Hepatocyte (in vitro differentiated cells): ENCODE results near the gene RRP1. TPM values are rescaled to one million over a fixed set of nuclear protein-coding genes. Genes with fewer than 3 reads are reported as not detected.

ENCODE experiments used
- DNase-seq: peaks from one replicate; pipeline ENCODE4 v3.0.0-alpha.2; 2016; ENCODE audit warnings: low spot score
- H2AFZ ChIP-seq: fragments of 200-600 bp; sonication (generic); 2 replicates; pipeline ENCODE4 v1.6.0; 2016; ENCODE audit warnings: antibody characterized with exemption, mild to moderate bottlenecking
- H3K27ac ChIP-seq: fragments of 200-600 bp; sonication (generic); 2 replicates; pipeline ENCODE4 v1.5.1; 2016; ENCODE audit warnings: mild to moderate bottlenecking
- H3K27me3 ChIP-seq: fragments of 200-600 bp; sonication (generic); 2 replicates; pipeline ENCODE4 v1.6.1; 2016
- H3K36me3 ChIP-seq: fragments of 200-600 bp; sonication (generic); replicated peaks from 2 replicates; pipeline ENCODE4 v1.5.1; 2016; ENCODE audit warnings: low read depth; ENCODE audit not compliant: insufficient read depth
- H3K4me1 ChIP-seq: fragments of 200-600 bp; sonication (generic); 2 replicates; pipeline ENCODE4 v1.5.1; 2016; ENCODE audit warnings: mild to moderate bottlenecking, moderate library complexity; ENCODE audit not compliant: insufficient read depth
- H3K4me2 ChIP-seq: fragments of 200-600 bp; sonication (generic); 2 replicates; pipeline ENCODE4 v1.6.0; 2016
- H3K4me3 ChIP-seq: fragments of 200-600 bp; sonication (generic); 2 replicates; pipeline ENCODE4 v1.5.1; 2016; ENCODE audit warnings: mild to moderate bottlenecking
- H3K79me2 ChIP-seq: fragments of 200-600 bp; sonication (generic); 2 replicates; pipeline ENCODE4 v1.6.0; 2017; ENCODE audit warnings: mild to moderate bottlenecking
- H3K9me2 ChIP-seq: fragments of 200-600 bp; sonication (generic); replicated peaks from 2 replicates; pipeline ENCODE4 v1.6.0; 2017; ENCODE audit warnings: mild to moderate bottlenecking; ENCODE audit not compliant: insufficient read depth
- H3K9me3 ChIP-seq: fragments of 200-600 bp; sonication (generic); 2 replicates; pipeline ENCODE4 v1.5.1; 2016; ENCODE audit warnings: low read depth, mild to moderate bottlenecking
- H4K20me1 ChIP-seq: fragments of 200-600 bp; sonication (generic); 2 replicates; pipeline ENCODE4 v1.6.0; 2016; ENCODE audit warnings: mild to moderate bottlenecking; ENCODE audit not compliant: insufficient read depth, poor library complexity, severe bottlenecking
- CTCF ChIP-seq: fragments of 200-600 bp; sonication (generic); IDR thresholded peaks from 2 replicates; pipeline ENCODE4 v1.5.1; 2016; ENCODE audit warnings: antibody characterized with exemption, mild to moderate bottlenecking; ENCODE audit not compliant: poor library complexity
- EZH2 ChIP-seq: fragments of 200-600 bp; sonication (generic); IDR thresholded peaks from 2 replicates; pipeline ENCODE4 v1.6.1; 2016; ENCODE audit warnings: antibody characterized with exemption, mild to moderate bottlenecking, borderline replicate concordance
- EZH2phosphoT487 ChIP-seq: fragments of 200-600 bp; sonication (generic); IDR thresholded peaks from one replicate; pipeline ENCODE4 v1.6.1; 2018; ENCODE audit warnings: antibody characterized with exemption, mild to moderate bottlenecking, low read depth, moderate library complexity; ENCODE audit not compliant: unreplicated experiment, severe bottlenecking
- WGBS: methylation state at CpG from one replicate; pipeline ENCODE4 v1.1.6; 2016; ENCODE audit warnings: low lambda C conversion rate; ENCODE audit errors: missing lambda C conversion rate; 5-methylcytosine and 5-hydroxymethylcytosine counted together
- polyA plus RNA-seq: library from polyadenylated mRNA; unstranded; fragments of >200 nt; fragmentation: Nextera tagmentation; extraction: Ambion mirVana; gene quantifications from 2 replicates; pipeline ENCODE4 v1.2.1, GENCODE V29; 2016
- total RNA-seq: library from RNA; depleted of rRNA; stranded (reverse); fragments of >200 nt; gene quantifications from 2 replicates; pipeline ENCODE4 v1.2.3, GENCODE V29; 2014

Gene RRP1
- total and polyA plus RNA-seq, 2 experiments from 2014 or later: 24.1 to 32.0 TPM

- peaks cover 26% of the 10 kb centered on the region for H3K79me2 ChIP-seq
- no peak for DNase-seq
- WGBS: 80% methylated on average over 13 of the region's 13 CpGs
Measured at GRCh38 chr21:43771199-43771675, 18.1 kb upstream of the RRP1 start.

GRCh38 chr21:43771698-43772424 lies 17.5 kb upstream of the RRP1 start:
- no peaks in the 10 kb centered on the region for H3K9me3 ChIP-seq

More at GRCh38 chr21:43771199-43771675, 18.1 kb upstream of the RRP1 start:
- no peak overlapping the region for H2AFZ ChIP-seq
- H3K4me1 ChIP-seq: peaks cover 28% of the 10 kb centered on the region
- no peak overlapping the region for H3K4me2 ChIP-seq
- no peak overlapping the region for H3K27ac ChIP-seq
- TF ChIP-seq EZH2 (no peak), EZH2phosphoT487 (no peak)
- no peaks in the 10 kb centered on the region for H3K9me3 ChIP-seq
- no peaks in the 10 kb centered on the region for H3K36me3 ChIP-seq
- H3K27me3 ChIP-seq: no peaks in the 10 kb centered on the region
- H4K20me1 ChIP-seq: peaks cover 15% of the 10 kb centered on the region
- H3K9me2 ChIP-seq: no peaks in the 10 kb centered on the region
- no peak overlapping the region for H3K4me3 ChIP-seq

GRCh38 chr21:43772425-43772821 lies 17.0 kb upstream of the RRP1 start:
- Histone ChIP-seq H3K9me3 (no peaks in the 10 kb centered on the region), H3K4me1 (peaks cover 22% of the 10 kb centered on the region), H4K20me1 (peaks cover 15% of the 10 kb centered on the region), H3K4me2 (no peak overlapping the region), H2AFZ (no peak overlapping the region), H3K27ac (no peak overlapping the region), H3K27me3 (no peaks in the 10 kb centered on the region), H3K4me3 (no peak overlapping the region), H3K9me2 (no peaks in the 10 kb centered on the region), H3K79me2 (peaks cover 28% of the 10 kb centered on the region), H3K36me3 (no peaks in the 10 kb centered on the region)
- no peak for DNase-seq
- 66% methylated on average over 6 of the region's 6 CpGs for WGBS
- TF ChIP-seq EZH2phosphoT487: no peak
- no peak for TF ChIP-seq EZH2
- no peak for TF ChIP-seq CTCF

More at GRCh38 chr21:43771698-43772424, 17.5 kb upstream of the RRP1 start:
- TF ChIP-seq CTCF (no peak), EZH2 (no peak), EZH2phosphoT487 (no peak)
- Histone ChIP-seq H2AFZ (no peak overlapping the region), H3K79me2 (peaks cover 28% of the 10 kb centered on the region), H3K4me3 (no peak overlapping the region), H3K9me2 (no peaks in the 10 kb centered on the region), H3K4me1 (peaks cover 25% of the 10 kb centered on the region), H4K20me1 (peaks cover 15% of the 10 kb centered on the region), H3K27me3 (no peaks in the 10 kb centered on the region), H3K27ac (no peak overlapping the region), H3K4me2 (no peak overlapping the region), H3K36me3 (no peaks in the 10 kb centered on the region)
- 93% methylated on average over 13 of the region's 13 CpGs for WGBS
- no peak for DNase-seq

- Histone ChIP-seq H3K4me2 (peak overlapping the region; percentile 100), H4K20me1 (peaks cover 15% of the 10 kb centered on the region), H3K4me3 (no peak overlapping the region)
Measured at GRCh38 chr21:43774163-43774562, 15.2 kb upstream of the RRP1 start.

More at GRCh38 chr21:43774163-43774562, 15.2 kb upstream of the RRP1 start:
- WGBS: 92% methylated on average over 10 of the region's 10 CpGs
- TF ChIP-seq EZH2: no peak
- TF ChIP-seq CTCF: no peak
- no peak for TF ChIP-seq EZH2phosphoT487
- no peaks in the 10 kb centered on the region for H3K9me3 ChIP-seq
- no peak overlapping the region for H3K27ac ChIP-seq
- no peaks in the 10 kb centered on the region for H3K9me2 ChIP-seq
- H2AFZ ChIP-seq: no peak overlapping the region
- DNase-seq: no peak
- peaks cover 28% of the 10 kb centered on the region for H3K79me2 ChIP-seq
- H3K27me3 ChIP-seq: no peaks in the 10 kb centered on the region
- no peaks in the 10 kb centered on the region for H3K36me3 ChIP-seq
- peaks cover 8% of the 10 kb centered on the region for H3K4me1 ChIP-seq
